ENCODE results near the gene RUVBL1. TPM values are rescaled to one million over a fixed set of nuclear protein-coding genes. Genes with fewer than 3 reads are reported as not detected.

Gene RUVBL1
- total RNA-seq, 1 experiment from 2014 or later: 94.9 TPM

DNA sequence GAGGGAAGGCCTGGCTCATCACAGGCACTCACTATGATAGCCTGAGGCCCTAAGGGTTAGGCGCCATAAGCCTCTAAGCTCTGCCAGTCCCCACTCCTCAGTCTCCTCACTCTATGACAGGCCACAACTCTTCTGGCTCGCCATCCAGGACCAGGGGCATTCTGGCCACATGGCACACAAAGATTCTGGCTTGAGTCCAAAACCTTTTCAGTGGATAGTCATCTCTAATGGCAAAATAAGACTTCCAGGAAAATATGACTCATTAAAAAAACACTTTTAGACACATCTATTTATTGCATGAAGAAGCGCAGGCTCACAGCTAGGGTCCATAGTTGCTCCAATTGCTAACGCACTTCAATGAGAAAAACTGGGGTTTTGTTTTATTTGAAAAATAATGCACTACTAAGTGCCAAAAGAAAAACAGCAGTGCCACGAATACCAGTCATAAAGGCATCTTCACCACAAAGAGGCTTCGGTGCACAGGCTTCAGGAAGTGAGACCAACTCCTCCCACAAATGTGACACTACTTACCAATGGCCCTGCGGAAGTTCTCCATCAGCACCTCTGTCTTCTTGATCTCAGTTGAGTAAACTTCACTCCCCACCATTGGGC is 11.1 kb downstream of the RUVBL1 start:
- DNase-seq: peak; percentile 92
- Histone ChIP-seq H4K20me1 (ENCODE audit: low read length) (peaks cover 7% of the 10 kb centered on the region; the same call in 1 of the 2 replicates), H3K9me3 (ENCODE audit: low read length) (no peaks in the 10 kb centered on the region), H3K36me3 (ENCODE audit: low read depth, low read length) (peaks cover 25% of the 10 kb centered on the region; the same call in 1 of the 2 replicates), H3K4me1 (ENCODE audit: insufficient read depth, low read length) (peaks cover 14% of the 10 kb centered on the region), H3K4me2 (ENCODE audit: low read length) (peak overlapping the region; percentile 5; the same call in 1 of the 2 replicates), H3K4me3 (ENCODE audit: low read length) (no peak overlapping the region), H3K9me2 (replicated peaks; ENCODE audit: low read length) (no peaks in the 10 kb centered on the region), H3F3A (ENCODE audit: low read length, unreplicated experiment) (peaks cover 4% of the 10 kb centered on the region), H3K27ac (ENCODE audit: low read length) (peak overlapping the region; percentile 24), H2AFZ (ENCODE audit: low read length) (no peak overlapping the region), H3K9ac (ENCODE audit: low read length) (0 out of 2 replicates have a peak overlapping the region, but pooled peaks have one; percentile 8), H3K27me3 (ENCODE audit: low read length) (no peaks in the 10 kb centered on the region), H3K79me2 (ENCODE audit: low read length) (peaks cover 36% of the 10 kb centered on the region)
- TF ChIP-seq, protein P1, sequence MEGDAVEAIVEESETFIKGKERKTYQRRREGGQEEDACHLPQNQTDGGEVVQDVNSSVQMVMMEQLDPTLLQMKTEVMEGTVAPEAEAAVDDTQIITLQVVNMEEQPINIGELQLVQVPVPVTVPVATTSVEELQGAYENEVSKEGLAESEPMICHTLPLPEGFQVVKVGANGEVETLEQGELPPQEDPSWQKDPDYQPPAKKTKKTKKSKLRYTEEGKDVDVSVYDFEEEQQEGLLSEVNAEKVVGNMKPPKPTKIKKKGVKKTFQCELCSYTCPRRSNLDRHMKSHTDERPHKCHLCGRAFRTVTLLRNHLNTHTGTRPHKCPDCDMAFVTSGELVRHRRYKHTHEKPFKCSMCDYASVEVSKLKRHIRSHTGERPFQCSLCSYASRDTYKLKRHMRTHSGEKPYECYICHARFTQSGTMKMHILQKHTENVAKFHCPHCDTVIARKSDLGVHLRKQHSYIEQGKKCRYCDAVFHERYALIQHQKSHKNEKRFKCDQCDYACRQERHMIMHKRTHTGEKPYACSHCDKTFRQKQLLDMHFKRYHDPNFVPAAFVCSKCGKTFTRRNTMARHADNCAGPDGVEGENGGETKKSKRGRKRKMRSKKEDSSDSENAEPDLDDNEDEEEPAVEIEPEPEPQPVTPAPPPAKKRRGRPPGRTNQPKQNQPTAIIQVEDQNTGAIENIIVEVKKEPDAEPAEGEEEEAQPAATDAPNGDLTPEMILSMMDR (conservative IDR thresholded peaks at IDR 0.05; ENCODE audit: low read depth, low read length): no peak
- TF ChIP-seq EZH2 (IDR thresholded peaks at IDR 0.05; ENCODE audit: low read length, unreplicated experiment) (no peak), EZH2phosphoT487 (IDR thresholded peaks at IDR 0.05; ENCODE audit: borderline replicate concordance, low read length) (no peak)
- ATAC-seq: peak; percentile 91
- CTCF ChIA-PET: interaction anchor here (0.6 kb wide), 1 partner anchor 45 kb away, joined by 3 read pairs; no protein-coding TSS in a partner anchor
- intact Hi-C loops (cut with micrococcal nuclease): loop anchor here (2.0 kb wide), 1 partner anchor 18 kb away; no protein-coding TSS in a partner anchor
- no TSS peak for BruUV-seq (replicated peaks)
- POLR2A ChIA-PET (ENCODE audit: unreplicated experiment): no interaction called here

DNA sequence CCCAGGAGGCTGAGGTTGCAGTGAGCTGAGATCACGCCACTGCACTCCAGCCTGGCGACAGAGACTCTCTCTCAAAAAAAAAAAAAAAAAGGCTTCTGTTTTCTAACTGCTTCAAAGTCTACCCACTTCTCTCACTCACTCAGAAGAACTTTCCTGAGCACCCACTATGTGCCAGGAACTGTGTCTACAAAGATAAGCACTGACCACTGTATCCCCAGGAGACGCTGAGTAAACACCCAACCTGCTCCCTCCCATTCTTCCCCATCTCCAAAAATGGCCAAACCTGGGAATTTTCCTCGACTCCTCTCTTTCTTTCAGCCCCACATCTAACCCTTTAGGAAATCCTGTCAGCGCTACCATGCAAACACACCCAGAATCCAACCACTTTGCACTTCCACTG is 12.5 kb downstream of the RUVBL1 start:
- H2AFZ ChIP-seq (ENCODE audit: low read length): no peak overlapping the region
- no TSS peak for BruUV-seq (replicated peaks)
- DNase-seq (no peak), ATAC-seq (no peak)
- H3K36me3 ChIP-seq (ENCODE audit: low read depth, low read length): peaks cover 20% of the 10 kb centered on the region; the same call in 1 of the 2 replicates
- peaks cover 34% of the 10 kb centered on the region for H3K79me2 ChIP-seq (ENCODE audit: low read length)
- no peak overlapping the region for H3K4me2 ChIP-seq (ENCODE audit: low read length)
- H3K27me3 ChIP-seq (ENCODE audit: low read length): no peaks in the 10 kb centered on the region
- H4K20me1 ChIP-seq (ENCODE audit: low read length): peaks cover 7% of the 10 kb centered on the region; the same call in 1 of the 2 replicates
- no peak for TF ChIP-seq EZH2phosphoT487 (IDR thresholded peaks at IDR 0.05; ENCODE audit: borderline replicate concordance, low read length)
- TF ChIP-seq EZH2 (IDR thresholded peaks at IDR 0.05; ENCODE audit: low read length, unreplicated experiment): no peak
- TF ChIP-seq, protein P1 (conservative IDR thresholded peaks at IDR 0.05; ENCODE audit: low read depth, low read length): no peak
- no peak overlapping the region for H3K9ac ChIP-seq (ENCODE audit: low read length)
- H3K27ac ChIP-seq (ENCODE audit: low read length): no peak overlapping the region
- intact Hi-C loops (cut with micrococcal nuclease): no loop called here
- no peak overlapping the region for H3K4me3 ChIP-seq (ENCODE audit: low read length)
- H3K4me1 ChIP-seq (ENCODE audit: insufficient read depth, low read length): peaks cover 14% of the 10 kb centered on the region
- ChIA-PET POLR2A (ENCODE audit: unreplicated experiment) (no interaction called here), CTCF (no interaction called here)
- H3F3A ChIP-seq (ENCODE audit: low read length, unreplicated experiment): peaks cover 4% of the 10 kb centered on the region
- H3K9me3 ChIP-seq (ENCODE audit: low read length): no peaks in the 10 kb centered on the region
- no peaks in the 10 kb centered on the region for H3K9me2 ChIP-seq (replicated peaks; ENCODE audit: low read length)

DNA sequence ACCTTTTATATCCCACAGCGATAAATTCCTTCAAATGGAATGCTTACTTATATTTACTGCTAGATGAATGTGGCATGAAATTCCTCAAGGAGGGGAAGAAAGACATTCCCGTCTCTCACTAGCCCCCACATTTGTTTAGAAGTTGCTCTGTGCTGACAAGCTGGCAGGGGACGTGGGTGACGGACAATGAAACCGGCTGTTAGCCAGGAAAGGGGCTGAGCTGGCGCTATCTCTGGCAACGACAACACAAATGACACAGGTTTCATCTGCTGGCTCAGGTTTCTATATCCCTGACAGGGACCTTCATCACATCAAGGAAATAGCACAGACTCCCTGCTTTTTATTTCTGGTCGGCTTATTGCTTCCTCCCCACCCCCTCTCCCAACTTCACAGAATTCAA is 15.8 kb downstream of the RUVBL1 start:
- intact Hi-C loops (cut with micrococcal nuclease): no loop called here
- CTCF ChIA-PET: no interaction called here
- Histone ChIP-seq H4K20me1 (ENCODE audit: low read length) (peaks cover 2% of the 10 kb centered on the region; the same call in 1 of the 2 replicates), H3K4me3 (ENCODE audit: low read length) (no peak overlapping the region), H3K79me2 (ENCODE audit: low read length) (peaks cover 15% of the 10 kb centered on the region; the same call in 1 of the 2 replicates), H3K9me2 (replicated peaks; ENCODE audit: low read length) (no peaks in the 10 kb centered on the region), H3K36me3 (ENCODE audit: low read depth, low read length) (peaks cover 17% of the 10 kb centered on the region; the same call in 1 of the 2 replicates), H3K4me2 (ENCODE audit: low read length) (no peak overlapping the region), H2AFZ (ENCODE audit: low read length) (no peak overlapping the region), H3K27ac (ENCODE audit: low read length) (no peak overlapping the region), H3K9me3 (ENCODE audit: low read length) (no peaks in the 10 kb centered on the region), H3K4me1 (ENCODE audit: insufficient read depth, low read length) (peaks cover 9% of the 10 kb centered on the region), H3K9ac (ENCODE audit: low read length) (no peak overlapping the region), H3F3A (ENCODE audit: low read length, unreplicated experiment) (peaks cover 3% of the 10 kb centered on the region), H3K27me3 (ENCODE audit: low read length) (no peaks in the 10 kb centered on the region)
- no TSS peak for BruUV-seq (replicated peaks)
- no peak for TF ChIP-seq EZH2phosphoT487 (IDR thresholded peaks at IDR 0.05; ENCODE audit: borderline replicate concordance, low read length)
- DNase-seq (no peak), ATAC-seq (no peak)
- POLR2A ChIA-PET (ENCODE audit: unreplicated experiment): no interaction called here

All from PC-3 (cell line).